Glomerular endothelial cell (primary cell): ENCODE measurements around the gene PLS1. TPM values are rescaled to one million over a fixed set of nuclear protein-coding genes. Genes with fewer than 3 reads are reported as not detected.

Source experiments
- DNase-seq: peaks from one replicate; pipeline ENCODE4 v3.0.0-alpha.2; 2011; ENCODE audit warnings: low read depth, low spot score; ENCODE audit errors: extremely low read depth
- total RNA-seq: library from RNA; depleted of rRNA; stranded (reverse); fragments of >200 nt; gene quantifications from 2 replicates; pipeline ENCODE4 v1.2.3, GENCODE V29; 2015

The PLS1 gene
- total RNA-seq, 1 donor from 2014 or later: 0.82 TPM

DNA sequence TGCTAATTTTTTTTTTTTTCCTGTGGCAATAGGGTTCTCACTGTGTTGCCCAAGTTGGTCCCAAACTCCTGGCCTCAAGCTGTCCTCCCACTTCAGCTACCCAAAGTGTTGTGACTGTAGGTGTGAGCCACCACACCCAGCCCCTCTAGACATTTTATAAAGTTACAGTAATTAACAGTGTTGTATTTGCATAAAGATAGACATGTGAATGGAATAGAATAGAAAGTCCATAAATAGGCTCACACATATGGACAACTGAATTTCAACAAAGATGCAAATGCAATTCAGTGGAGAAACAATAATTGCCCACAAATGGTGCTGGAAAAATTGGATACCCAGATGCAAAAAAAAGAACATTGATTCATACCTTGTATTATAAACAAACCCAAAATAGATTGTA lies 39.9 kb downstream of the PLS1 start:
- no peak for DNase-seq

DNA sequence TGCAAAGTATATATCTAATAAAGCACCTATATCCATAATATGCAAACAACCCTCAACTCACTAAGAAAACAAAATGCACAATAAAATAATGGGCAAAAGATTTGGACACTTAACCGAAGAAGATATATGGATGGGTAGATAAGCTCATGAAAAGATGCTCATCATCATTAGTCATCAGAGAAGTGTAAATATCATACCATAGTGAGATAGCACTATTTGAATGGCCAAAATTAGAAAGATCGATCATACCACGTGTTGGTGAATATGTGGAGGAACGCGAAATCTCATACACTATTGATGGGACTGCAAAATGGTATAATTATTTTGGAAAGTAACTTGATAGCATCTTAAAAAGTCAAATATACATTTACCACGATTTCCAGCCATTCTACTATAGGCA lies 40.5 kb downstream of the PLS1 start:
- no peak for DNase-seq

DNA sequence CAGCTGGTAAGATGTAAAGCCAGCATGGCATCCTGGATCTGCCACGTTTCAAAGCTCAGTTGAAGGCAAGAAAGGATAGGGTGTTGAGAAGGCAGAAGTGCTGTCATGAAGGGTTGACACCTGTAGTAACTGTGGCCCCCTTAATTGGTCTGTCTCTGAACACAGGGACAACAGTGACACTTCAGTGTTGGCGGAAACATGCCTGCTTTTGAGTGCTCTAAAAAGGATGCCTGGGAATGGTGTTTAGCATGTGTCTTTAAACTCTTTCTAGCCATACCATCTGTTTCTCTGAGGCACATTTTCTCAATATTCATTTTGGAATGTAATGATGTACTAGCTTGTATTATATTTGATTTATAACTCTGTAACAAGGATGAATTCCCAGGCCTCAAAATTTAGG lies 42.1 kb downstream of the PLS1 start:
- no peak for DNase-seq

DNA sequence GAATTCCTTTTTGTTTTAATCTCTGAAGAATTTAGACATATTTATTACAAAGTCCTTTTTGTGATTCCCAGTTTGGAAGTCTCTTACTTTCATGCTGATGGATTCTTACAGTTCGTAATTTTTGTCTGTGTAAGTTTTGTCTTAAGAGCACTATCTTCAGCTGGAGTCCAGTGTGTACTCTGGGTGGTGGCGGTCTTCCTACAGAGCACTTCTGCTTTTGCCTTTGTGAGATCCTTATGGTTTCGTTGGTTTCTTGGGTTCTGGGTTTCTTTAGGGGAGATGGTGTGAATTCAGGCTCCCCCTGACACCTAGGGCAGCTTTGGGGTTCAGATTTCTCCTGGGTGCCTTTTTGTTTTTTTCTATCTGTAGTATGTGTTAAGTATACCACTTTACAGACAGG lies 45.3 kb downstream of the PLS1 start:
- DNase-seq: no peak

DNA sequence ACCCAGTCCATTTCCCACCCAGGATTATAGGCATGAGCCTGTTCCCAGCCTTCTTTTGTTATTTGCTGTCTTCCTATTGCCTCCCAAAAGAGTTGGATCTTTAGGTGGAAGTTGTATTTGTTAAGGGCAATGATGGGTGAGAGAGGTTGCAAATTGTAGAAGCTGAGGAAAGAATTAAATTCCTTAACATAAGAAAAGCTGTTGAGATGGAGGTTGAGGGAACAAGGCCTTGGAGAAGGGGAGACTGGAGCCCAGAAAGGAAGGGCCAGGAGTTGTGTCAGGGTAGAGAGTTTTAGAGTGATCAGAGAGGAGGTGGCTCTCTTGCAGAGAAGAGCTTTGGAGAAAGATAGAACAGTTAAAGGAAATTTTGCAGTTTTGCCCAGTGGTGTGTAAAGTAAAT lies 46.8 kb downstream of the PLS1 start:
- DNase-seq: no peak

DNA sequence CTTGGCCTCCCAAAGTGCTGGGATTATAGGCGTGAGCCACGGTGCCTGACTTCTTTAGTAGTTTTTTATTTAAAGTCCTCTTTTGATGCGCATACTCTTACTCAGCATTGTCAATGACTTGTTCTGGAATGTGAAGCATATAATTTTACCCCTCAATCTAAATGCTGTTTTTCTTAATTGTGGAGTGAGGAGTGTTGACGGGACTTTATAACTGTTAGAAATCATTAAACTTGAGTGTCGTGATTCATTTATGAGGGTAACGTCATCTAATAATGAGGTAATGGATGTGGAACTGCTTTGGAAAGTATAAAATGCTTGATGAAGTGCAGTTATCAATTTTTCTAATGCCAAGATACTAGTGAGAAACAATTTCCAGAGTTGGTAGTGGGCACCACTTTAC lies 48.3 kb downstream of the PLS1 start:
- no peak for DNase-seq

DNA sequence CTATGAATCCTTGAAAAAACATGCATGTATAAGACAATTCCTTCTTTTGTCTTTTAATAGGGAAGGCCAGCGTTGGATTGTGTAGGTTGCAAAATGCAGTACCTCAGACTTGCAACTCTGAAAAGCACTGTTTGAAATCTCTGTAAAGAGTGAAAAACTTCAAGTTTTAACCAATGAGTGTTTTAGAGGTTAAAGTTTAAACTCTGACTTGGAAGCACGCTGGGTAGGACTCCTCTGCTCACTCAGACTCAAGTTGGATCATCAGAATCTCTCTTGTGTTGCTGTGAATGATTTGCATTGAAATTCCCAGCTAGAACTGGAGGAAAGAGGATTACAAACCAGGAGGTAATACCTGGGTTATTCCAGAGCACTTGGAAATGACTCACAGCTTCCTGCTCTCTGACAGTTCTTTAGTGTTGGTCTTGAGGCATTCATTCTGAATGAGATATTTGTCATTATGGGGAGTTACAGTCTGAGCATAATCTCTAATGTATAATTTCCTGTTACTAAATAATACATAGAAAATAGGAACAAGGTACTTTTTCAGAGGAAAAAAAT lies 49.1 kb downstream of the PLS1 start:
- peak; percentile 44 for DNase-seq

DNA sequence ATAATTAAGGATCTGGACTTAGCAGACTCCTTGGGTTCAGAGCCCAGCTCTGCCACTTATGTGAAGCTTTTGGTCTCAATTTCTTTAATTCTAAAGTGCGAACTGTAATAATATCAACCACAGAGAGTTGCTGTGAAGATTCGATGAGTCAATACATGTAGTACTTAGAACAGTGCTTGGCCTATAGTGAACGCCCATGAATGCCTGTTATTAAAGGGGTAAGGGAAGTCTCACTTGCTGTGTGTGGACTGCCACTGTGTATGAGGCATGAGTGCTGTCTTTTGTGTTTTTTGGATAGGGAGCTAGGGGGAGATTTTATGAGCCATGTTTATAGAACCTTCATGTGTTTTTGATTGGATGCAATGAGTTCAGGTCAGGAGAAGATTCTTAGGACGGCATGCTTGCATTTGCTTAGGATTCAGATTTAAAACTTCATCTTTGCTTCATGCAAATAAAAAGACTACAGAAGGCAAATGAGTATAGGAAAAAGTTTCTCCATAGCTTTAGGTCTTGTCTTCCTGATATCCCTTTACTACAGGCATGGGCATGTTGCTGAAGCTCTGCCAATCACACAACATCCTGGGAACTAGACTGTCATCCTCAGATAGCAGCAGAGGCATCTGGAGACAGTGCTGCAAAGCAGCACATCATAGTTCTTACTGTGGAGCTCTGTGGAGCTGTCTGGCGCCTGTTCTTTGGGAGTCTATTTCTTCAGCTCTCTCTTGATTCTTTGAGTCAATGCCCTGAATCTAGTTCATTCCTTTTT lies 50.0 kb downstream of the PLS1 start:
- DNase-seq: no peak

DNA sequence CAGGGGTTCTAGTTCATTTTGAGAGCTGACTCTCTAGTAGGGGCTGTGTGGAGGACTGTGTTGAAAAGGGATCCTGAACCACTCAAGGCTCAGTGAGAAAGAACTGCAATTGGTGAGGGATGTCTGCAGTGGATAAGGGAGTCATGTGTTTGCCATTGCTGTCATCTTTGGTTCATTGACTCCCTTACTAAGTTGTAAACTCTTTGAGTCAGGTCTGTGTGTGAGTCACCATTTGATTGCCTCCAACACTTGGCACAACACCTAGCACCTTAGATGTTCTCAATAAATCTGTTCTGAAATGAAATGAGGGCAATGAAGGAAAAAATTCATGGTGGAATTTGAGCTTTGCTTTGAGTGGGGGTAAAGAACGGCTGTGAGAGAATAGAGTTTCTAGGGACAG lies 51.7 kb downstream of the PLS1 start:
- no peak for DNase-seq

DNA sequence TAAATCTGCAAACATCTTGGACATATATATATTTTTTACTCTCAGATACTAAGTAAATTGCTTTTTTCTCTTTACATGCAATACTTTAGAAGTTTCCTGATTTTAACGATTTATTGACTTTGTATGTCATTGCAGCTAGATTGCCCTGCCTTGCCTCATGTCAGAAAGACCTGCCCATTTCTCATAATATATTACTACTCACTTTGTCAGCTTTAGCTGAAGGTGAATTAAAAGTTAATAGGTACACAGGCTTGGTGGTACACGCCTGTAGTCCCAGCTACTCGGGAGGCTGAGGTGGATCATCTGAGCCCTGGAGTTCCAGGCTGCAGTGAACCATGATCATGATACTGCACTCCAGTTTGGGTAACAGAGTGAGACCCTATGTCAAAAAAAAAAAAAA lies 52.8 kb downstream of the PLS1 start:
- DNase-seq: no peak

DNA sequence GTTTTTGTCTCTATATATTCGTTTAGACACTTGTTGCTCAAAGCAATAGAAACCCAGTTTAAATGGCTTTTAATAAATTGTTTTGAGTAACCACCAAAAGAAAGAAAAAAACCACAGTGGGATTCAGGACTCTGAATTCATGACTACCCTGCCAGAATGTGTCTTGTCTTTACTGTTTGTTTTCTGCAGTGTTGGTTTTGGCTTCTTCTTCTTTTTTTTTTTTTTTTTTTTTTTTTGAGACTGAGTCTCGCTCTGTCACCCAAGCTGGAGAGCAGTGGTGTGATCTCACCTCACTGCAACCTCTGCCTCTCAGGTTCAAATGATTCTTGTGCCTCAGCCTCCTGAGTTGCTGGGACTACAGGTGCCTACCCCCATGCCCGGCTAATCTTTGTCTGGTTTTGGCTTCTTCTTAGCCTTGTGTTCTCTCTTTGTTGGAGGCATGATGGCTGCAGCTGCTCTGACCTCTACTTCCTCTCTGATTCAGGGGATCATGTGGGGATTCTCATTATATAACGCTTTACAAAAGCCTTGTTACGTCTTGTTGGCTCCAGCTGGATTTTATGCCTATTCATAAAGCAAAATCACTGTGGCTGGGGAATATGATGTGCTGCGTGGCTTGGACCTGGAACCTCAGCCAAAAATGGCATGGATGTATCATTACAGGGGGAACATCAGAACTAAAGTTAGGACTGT lies 54.0 kb downstream of the PLS1 start:
- DNase-seq: no peak

DNA sequence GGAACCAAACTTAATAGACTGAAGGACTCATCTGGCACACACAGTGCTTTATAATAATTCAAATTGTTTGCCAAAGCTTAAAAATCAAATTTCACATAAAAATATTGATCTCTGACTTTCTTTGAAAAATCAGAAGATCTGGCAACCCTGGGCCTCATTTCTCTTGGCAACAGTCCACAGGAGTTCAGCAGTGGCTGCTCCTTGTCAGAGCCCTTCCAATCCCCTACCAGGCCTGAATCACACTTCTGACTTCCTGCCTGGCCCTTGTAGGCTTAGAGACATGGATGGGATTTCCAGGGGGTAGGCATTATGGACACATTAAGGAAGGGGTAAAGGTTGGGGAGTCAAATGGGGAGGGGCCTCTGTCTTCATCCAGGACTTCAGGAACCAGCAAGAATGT lies 55.5 kb downstream of the PLS1 start:
- DNase-seq: no peak

DNA sequence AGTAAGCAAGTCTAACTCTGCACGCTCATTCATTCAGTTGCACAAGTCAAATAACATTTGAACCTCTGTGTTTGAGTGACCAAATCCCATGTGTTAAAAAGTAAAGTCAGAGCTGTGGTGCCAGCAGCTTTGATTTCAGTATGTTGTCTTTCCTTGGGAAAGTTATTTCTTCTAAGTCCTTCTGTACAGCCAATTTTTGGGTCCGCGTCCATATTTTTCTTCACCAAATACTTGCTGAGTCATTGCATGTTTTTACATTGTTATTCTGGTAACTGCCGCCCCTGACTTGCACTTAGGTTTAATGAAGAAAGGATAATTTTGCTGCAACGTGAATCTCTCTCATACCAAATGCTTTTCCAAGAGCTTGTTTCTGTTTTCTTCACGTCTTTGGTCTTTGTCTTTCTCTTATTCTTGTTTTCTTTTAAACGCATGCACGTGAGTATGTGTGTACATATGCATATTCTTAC lies 56.7 kb downstream of the PLS1 start:
- no peak for DNase-seq

DNA sequence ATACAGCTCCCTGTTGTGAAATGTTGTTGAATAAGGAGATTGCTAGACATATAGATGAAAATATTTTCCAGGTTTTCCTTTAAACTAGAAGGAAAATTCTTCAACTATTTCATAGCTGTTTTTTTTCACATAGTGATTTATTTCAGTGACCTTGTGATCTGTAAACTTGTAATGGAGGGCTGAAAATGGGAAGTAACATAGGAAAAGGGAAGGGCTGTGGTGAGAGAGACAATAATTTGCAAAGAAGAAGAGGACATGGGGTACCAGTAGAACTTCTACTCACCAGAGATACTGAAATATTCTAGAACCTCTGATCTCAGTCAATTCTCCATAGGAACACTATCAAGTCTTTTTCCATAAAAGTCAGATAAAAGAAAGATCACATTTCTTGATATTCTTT lies 60.4 kb downstream of the PLS1 start:
- DNase-seq: no peak

DNA sequence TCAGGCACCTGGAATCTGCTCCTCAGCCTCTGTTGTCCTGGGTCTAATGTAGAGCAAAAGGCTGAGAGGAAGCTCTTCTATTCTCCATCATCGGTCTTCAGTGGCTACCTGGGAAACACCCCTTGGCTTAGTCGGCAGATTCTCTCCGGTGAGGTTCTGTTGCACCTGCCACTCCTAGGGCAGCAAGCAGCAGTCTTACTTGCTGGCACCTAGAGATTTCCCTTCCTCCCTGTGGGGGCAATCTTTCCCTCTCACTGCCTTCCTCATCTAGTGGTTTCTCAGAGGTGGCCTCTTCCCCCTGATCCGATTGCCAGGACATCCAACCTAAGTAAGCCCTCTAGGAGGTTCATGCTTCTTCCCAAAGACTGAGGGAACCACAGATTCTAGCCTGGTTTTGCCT lies 60.8 kb downstream of the PLS1 start:
- no peak for DNase-seq

DNA sequence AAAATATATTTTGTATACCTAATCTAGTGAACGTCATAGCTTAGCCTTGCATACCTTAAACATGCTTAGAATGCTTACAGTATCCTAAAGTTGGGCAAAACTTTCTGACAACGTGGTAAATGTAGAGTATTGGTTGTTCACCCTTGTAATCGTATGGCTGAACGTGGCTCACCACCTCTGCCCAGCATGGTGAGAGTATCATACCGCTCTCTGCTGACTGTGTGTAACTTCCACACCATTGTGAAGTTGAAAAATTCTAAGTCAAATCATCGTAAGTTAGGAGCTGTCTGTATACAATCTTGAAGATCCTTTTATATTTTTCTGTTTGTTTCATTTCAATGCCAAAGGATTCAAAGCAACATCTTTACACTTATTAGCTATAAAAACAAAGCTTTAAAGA lies 64.2 kb downstream of the PLS1 start:
- no peak for DNase-seq

DNA sequence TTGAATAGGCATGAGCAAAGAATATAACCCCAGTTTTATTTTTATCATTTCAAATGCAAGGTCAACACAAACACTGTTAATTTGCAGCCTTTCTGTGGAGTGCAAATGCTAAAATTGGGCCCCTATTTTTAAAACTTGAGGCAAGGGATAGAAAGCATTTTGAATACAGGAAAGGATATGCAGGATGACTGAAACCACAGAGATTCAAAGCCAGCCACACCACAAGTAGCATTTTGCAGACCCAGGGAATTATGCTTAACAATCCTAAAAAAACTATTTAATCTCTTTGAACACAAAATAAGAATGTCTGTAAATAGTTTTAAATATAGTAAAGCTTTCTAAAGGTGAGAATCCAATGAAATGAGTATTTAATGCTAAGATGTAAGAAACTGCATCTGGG lies 64.7 kb downstream of the PLS1 start:
- DNase-seq: no peak

DNA sequence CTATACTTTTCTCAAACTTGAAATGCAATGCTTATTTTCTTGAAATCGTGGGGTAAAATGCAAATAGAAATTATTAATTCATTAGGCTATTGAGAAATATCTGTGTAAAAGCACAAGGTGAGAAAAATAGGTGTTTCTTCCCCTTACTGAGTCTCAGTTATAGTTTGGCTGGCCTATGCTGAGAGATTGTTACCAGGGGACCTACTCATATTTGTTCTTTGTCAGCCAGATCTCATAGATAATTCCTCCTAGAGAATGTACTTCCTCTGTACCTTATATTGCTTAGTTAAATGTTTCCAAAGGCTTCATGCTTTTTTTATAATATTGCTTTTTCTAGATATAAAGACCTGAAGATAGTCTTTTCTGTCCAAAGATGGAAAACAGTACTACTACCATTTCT lies 67.7 kb downstream of the PLS1 start:
- no peak for DNase-seq

DNA sequence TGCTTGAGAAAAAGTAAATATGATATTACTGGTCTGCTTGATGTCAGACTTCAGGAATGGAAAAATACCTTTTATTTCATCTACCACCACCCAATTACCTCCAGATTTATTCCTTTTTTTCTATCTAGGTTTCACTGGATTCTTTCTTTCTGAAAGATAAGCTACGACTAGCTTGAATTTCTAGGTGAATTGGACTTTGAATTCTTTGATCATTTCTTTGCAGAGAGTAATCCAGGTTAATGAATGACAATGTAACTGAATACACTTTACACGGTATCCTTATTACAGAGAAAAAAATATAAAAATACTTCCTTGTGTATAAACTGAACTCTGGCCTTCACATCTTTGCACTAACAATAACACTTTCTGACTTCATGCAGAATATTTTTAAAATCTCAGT lies 68.1 kb downstream of the PLS1 start:
- no peak for DNase-seq

DNA sequence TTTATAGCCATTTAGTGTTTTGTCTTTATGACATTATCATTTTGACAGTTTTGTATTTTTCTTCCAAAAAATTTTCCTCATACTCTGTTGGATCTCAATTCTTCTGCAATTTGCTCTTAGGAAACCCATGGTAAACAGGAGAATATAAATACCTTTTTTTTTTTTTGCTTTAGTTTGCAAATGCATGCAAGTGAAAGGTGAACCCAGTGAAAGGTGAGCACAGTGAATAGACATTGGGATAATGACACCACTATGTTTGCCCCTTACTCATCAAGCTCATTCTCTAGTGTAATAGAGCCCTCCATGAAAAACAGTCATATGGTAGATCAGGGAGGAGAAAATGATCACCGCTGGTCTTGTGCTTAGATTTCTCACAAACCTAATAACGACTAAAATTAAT lies 68.6 kb downstream of the PLS1 start:
- DNase-seq: no peak

DNA sequence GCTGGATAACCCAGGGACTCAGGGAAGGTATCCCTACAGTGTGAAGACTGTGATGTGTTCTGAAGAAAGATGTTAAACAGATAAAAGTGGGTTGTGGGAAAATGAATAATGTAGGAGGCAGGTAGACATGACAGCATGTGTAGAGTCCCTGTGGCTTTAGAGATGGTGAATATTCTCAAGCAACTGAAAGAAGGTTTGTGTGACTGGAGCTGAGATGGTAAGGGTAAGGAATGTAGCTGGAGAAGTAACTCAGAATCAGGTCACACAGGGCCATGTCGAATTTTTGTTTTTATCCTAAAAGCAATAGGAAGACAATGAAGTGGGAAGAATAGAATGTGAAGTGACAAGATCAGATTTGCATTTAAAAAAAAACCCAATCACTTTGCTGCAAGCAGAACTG lies 73.9 kb downstream of the PLS1 start:
- DNase-seq: no peak

DNA sequence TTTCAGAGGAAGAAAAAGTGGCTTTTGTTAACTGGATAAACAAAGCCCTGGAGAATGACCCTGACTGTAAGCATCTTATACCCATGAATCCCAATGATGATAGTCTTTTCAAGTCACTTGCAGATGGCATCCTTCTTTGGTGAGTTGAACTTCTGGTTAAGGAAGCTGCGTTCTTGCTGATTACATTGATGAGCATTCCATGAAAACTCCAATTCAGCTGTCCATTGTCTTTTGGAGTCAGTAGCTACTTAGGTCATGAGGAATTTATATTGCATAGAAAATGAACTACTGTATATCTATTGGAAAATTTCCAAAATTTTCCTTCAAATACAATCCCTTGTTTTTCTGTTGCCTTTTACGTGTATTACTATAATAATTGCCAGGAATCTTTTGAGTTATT lies 80.0 kb downstream of the PLS1 start:
- DNase-seq: no peak
